ENCODE data around the gene STK10.

The STK10 gene

GRCh38 chr5:172183881-172184280, 4.1 kb downstream of the STK10 start:
- no peak for ATAC-seq

GRCh38 chr5:172182291-172182690, 5.7 kb downstream of the STK10 start:
- TF ChIP-seq BACH2 (CRISPR knock-in tag; IDR thresholded peaks at IDR 0.05; ENCODE audit: borderline replicate concordance) (no peak), OSR1 (CRISPR knock-in tag; IDR thresholded peaks at IDR 0.05) (no peak), TSHZ2 (CRISPR knock-in tag; IDR thresholded peaks at IDR 0.05) (no peak), RARB (CRISPR knock-in tag; IDR thresholded peaks at IDR 0.05) (no peak), TOX (CRISPR knock-in tag; IDR thresholded peaks at IDR 0.05; ENCODE audit: borderline replicate concordance) (no peak), TCF4 (CRISPR knock-in tag; IDR thresholded peaks at IDR 0.05; ENCODE audit: borderline replicate concordance) (no peak), ISL1 (CRISPR knock-in tag; IDR thresholded peaks at IDR 0.05) (no peak), GLIS3 (CRISPR knock-in tag; IDR thresholded peaks at IDR 0.05) (no peak), ZNF70 (CRISPR knock-in tag; IDR thresholded peaks at IDR 0.05) (no peak), PPARA (CRISPR knock-in tag; IDR thresholded peaks at IDR 0.05; ENCODE audit: borderline replicate concordance) (no peak), CSRNP3 (CRISPR knock-in tag; IDR thresholded peaks at IDR 0.05) (no peak), ARNTL (CRISPR knock-in tag; IDR thresholded peaks at IDR 0.05; ENCODE audit: borderline replicate concordance, low read depth) (no peak), PATZ1 (CRISPR knock-in tag; IDR thresholded peaks at IDR 0.05; ENCODE audit: borderline replicate concordance) (no peak), ZNF565 (CRISPR knock-in tag; conservative IDR thresholded peaks at IDR 0.05; ENCODE audit: low read depth) (no peak), ZFP30 (CRISPR knock-in tag; IDR thresholded peaks at IDR 0.05) (no peak)
- no peak for ATAC-seq

More at GRCh38 chr5:172183881-172184280, 4.1 kb downstream of the STK10 start:
- TF ChIP-seq CSDC2 (CRISPR knock-in tag; IDR thresholded peaks at IDR 0.05) (no peak), ZNF565 (CRISPR knock-in tag; conservative IDR thresholded peaks at IDR 0.05; ENCODE audit: low read depth) (no peak), ESRRG (CRISPR knock-in tag; IDR thresholded peaks at IDR 0.05) (no peak), GLIS3 (CRISPR knock-in tag; IDR thresholded peaks at IDR 0.05) (no peak), ZC3H10 (CRISPR knock-in tag; IDR thresholded peaks at IDR 0.05) (no peak), ISL1 (CRISPR knock-in tag; IDR thresholded peaks at IDR 0.05) (no peak), ZFP30 (CRISPR knock-in tag; IDR thresholded peaks at IDR 0.05) (no peak), BACH2 (CRISPR knock-in tag; IDR thresholded peaks at IDR 0.05; ENCODE audit: borderline replicate concordance) (no peak), TCF4 (CRISPR knock-in tag; IDR thresholded peaks at IDR 0.05; ENCODE audit: borderline replicate concordance) (no peak), CREB5 (CRISPR knock-in tag; IDR thresholded peaks at IDR 0.05; ENCODE audit: low read depth) (no peak), PPARA (CRISPR knock-in tag; IDR thresholded peaks at IDR 0.05; ENCODE audit: borderline replicate concordance) (no peak), POU6F1 (CRISPR knock-in tag; IDR thresholded peaks at IDR 0.05; ENCODE audit: borderline replicate concordance, low read depth) (no peak), ZNF8 (CRISPR knock-in tag; IDR thresholded peaks at IDR 0.05) (no peak)

- TF ChIP-seq ISL1 (CRISPR knock-in tag; IDR thresholded peaks at IDR 0.05), result no peak
- TF ChIP-seq PPARA (CRISPR knock-in tag; IDR thresholded peaks at IDR 0.05; ENCODE audit: borderline replicate concordance), result no peak
- no peak for TF ChIP-seq TCF4 (CRISPR knock-in tag; IDR thresholded peaks at IDR 0.05; ENCODE audit: borderline replicate concordance)
- TF ChIP-seq ZNF565 (CRISPR knock-in tag; conservative IDR thresholded peaks at IDR 0.05; ENCODE audit: low read depth), result no peak
- no peak for TF ChIP-seq OSR1 (CRISPR knock-in tag; IDR thresholded peaks at IDR 0.05)
- no peak for TF ChIP-seq CSDC2 (CRISPR knock-in tag; IDR thresholded peaks at IDR 0.05)
- no peak for TF ChIP-seq ZC3H10 (CRISPR knock-in tag; IDR thresholded peaks at IDR 0.05)
- TF ChIP-seq ZFP30 (CRISPR knock-in tag; IDR thresholded peaks at IDR 0.05), result no peak
- TF ChIP-seq POU6F1 (CRISPR knock-in tag; IDR thresholded peaks at IDR 0.05; ENCODE audit: borderline replicate concordance, low read depth), result no peak
- TF ChIP-seq CREB5 (CRISPR knock-in tag; IDR thresholded peaks at IDR 0.05; ENCODE audit: low read depth), result no peak
- TF ChIP-seq ARNTL (CRISPR knock-in tag; IDR thresholded peaks at IDR 0.05; ENCODE audit: borderline replicate concordance, low read depth), result no peak
- no peak for ATAC-seq
These were observed 7.1 kb downstream of the STK10 start for GRCh38 chr5:172180936-172181335.
